Calu3 (cell line): ENCODE results near the gene CNOT6. TPM values are rescaled to one million over a fixed set of nuclear protein-coding genes. Genes with fewer than 3 reads are reported as not detected.

ENCODE experiments used
- BruUV-seq: library from RNA; stranded (reverse); fragments of 400-500 nt; replicated peaks from 2 replicates; lab custom pipeline; 2021; lab: Mats Ljungman, UMichigan
- CTCF ChIA-PET: fragments of 300-600 bp; sonication (Branson Sonifier 250); formaldehyde crosslinking; loops from one replicate; lab custom pipeline; 2022; ENCODE audit warnings: antibody characterized with exemption; lab: Charles Lee
- DNase-seq: peaks from one replicate; pipeline ENCODE4 v3.0.0; 2022
- H3K27ac Mint-ChIP-seq: one replicate; pipeline ENCODE4 v1.8.0; 2022; ENCODE audit warnings: mixed read lengths; ENCODE audit not compliant: unreplicated experiment
- H3K27me3 Mint-ChIP-seq: one replicate; pipeline ENCODE4 v1.8.0; 2022; ENCODE audit warnings: mixed read lengths; ENCODE audit not compliant: unreplicated experiment
- H3K36me3 Mint-ChIP-seq: one replicate; pipeline ENCODE4 v1.8.0; 2022; ENCODE audit warnings: mild to moderate bottlenecking, moderate library complexity, mixed read lengths; ENCODE audit not compliant: insufficient read depth, unreplicated experiment
- H3K4me1 Mint-ChIP-seq: one replicate; pipeline ENCODE4 v1.8.0; 2022; ENCODE audit warnings: mild to moderate bottlenecking, low read depth, mixed read lengths; ENCODE audit not compliant: unreplicated experiment
- H3K4me3 Mint-ChIP-seq: one replicate; pipeline ENCODE4 v1.8.0; 2022; ENCODE audit warnings: mild to moderate bottlenecking, low read depth, moderate library complexity, mixed read lengths; ENCODE audit not compliant: unreplicated experiment
- H3K9me3 Mint-ChIP-seq: one replicate; pipeline ENCODE4 v1.8.0; 2022; ENCODE audit warnings: low read depth, mixed read lengths; ENCODE audit not compliant: unreplicated experiment
- CTCF ChIP-seq: fragments of 200-600 bp; IDR thresholded peaks from one replicate; pipeline ENCODE4 v1.8.0; 2022; ENCODE audit warnings: antibody characterized with exemption; ENCODE audit not compliant: unreplicated experiment
- intact Hi-C: fragments of 100-400 bp; cut with micrococcal nuclease; formaldehyde crosslinking; loops from one replicate; pipeline ENCODE4 v1.10.0; 2022; ENCODE audit not compliant: unreplicated experiment
- total RNA-seq: library from RNA; stranded (reverse); gene quantifications from 2 replicates; pipeline ENCODE4 v1.2.3, GENCODE V29; 2022

CNOT6 gene
- total RNA-seq, 1 experiment from 2014 or later = 57.1 TPM

- Mint-ChIP-seq H3K27ac (no peak overlapping the region), H3K9me3 (no peaks in the 10 kb centered on the region), H3K36me3 (no peaks in the 10 kb centered on the region), H3K4me1 (peaks cover 11% of the 10 kb centered on the region), H3K4me3 (no peak overlapping the region), H3K27me3 (peaks cover 79% of the 10 kb centered on the region)
- BruUV-seq = no TSS peak
- no peak for DNase-seq
- CTCF ChIA-PET = no interaction called here
- intact Hi-C loops = no loop called here
- TF ChIP-seq CTCF = no peak
These were observed 128.7 kb downstream of the CNOT6 start for GRCh38 chr5:180622910-180623309.

- Mint-ChIP-seq H3K4me1 (peaks cover 11% of the 10 kb centered on the region), H3K4me3 (no peak overlapping the region)
- CTCF ChIA-PET = no interaction called here
These were observed 129.2 kb downstream of the CNOT6 start for GRCh38 chr5:180623411-180623834.

GRCh38 chr5:180623844-180624243 is 129.7 kb downstream of the CNOT6 start:
- intact Hi-C loops = no loop called here
- no peak overlapping the region for H3K4me3 Mint-ChIP-seq
- H3K9me3 Mint-ChIP-seq = no peaks in the 10 kb centered on the region
- H3K36me3 Mint-ChIP-seq = no peaks in the 10 kb centered on the region
- peaks cover 69% of the 10 kb centered on the region for H3K27me3 Mint-ChIP-seq
- no peak for TF ChIP-seq CTCF
- BruUV-seq = no TSS peak
- peaks cover 11% of the 10 kb centered on the region for H3K4me1 Mint-ChIP-seq
- no peak overlapping the region for H3K27ac Mint-ChIP-seq
- no peak for DNase-seq
- CTCF ChIA-PET = interaction anchor here (0.6 to 1.5 kb wide), 3 partner anchors 13 to 67 kb away, joined by 3 to 5 read pairs (median 4); no protein-coding TSS in a partner anchor

More at GRCh38 chr5:180623411-180623834, 129.2 kb downstream of the CNOT6 start:
- peaks cover 74% of the 10 kb centered on the region for H3K27me3 Mint-ChIP-seq
- DNase-seq = no peak
- no peak for TF ChIP-seq CTCF
- H3K36me3 Mint-ChIP-seq = no peaks in the 10 kb centered on the region
- no peaks in the 10 kb centered on the region for H3K9me3 Mint-ChIP-seq
- BruUV-seq = no TSS peak
- no peak overlapping the region for H3K27ac Mint-ChIP-seq
- intact Hi-C loops = no loop called here

- Mint-ChIP-seq H3K27me3 (peaks cover 62% of the 10 kb centered on the region), H3K9me3 (no peaks in the 10 kb centered on the region), H3K4me3 (no peak overlapping the region), H3K4me1 (peaks cover 9% of the 10 kb centered on the region), H3K36me3 (no peaks in the 10 kb centered on the region), H3K27ac (no peak overlapping the region)
- intact Hi-C loops = no loop called here
- TF ChIP-seq CTCF = no peak
- no TSS peak for BruUV-seq
- no peak for DNase-seq
- CTCF ChIA-PET = interaction anchor here (0.6 to 1.5 kb wide), 4 partner anchors 12 to 67 kb away, joined by 3 to 5 read pairs (median 4); no protein-coding TSS in a partner anchor
These were observed 130.4 kb downstream of the CNOT6 start for GRCh38 chr5:180624587-180624986.
